HepG2 (cell line): ENCODE measurements around the gene PXMP4. TPM values are rescaled to one million over a fixed set of nuclear protein-coding genes. Genes with fewer than 3 reads are reported as not detected.

Source experiments
- ARID4A ChIP-seq: sonication (generic); formaldehyde crosslinking; IDR thresholded peaks from 2 replicates; pipeline ENCODE4 v1.5.0; 2020; ENCODE audit warnings: mild to moderate bottlenecking, missing genetic modification reagents, borderline replicate concordance
- PCBP2 ChIP-seq: fragments of 200-400 bp; formaldehyde crosslinking; optimal IDR thresholded peaks from 2 replicates; pipeline ENCODE3; 2018; ENCODE audit warnings: low read length, low read depth; ENCODE audit not compliant: poor library complexity, severe bottlenecking
- RXRB ChIP-seq: IDR thresholded peaks from 2 replicates; pipeline ENCODE4 v1.6.1; 2016; ENCODE audit warnings: borderline replicate concordance, missing genetic modification reagents, missing compliant biosample characterization
- TBX3 ChIP-seq: fragments of 450-650 bp; IDR thresholded peaks from 2 replicates; pipeline ENCODE4 v1.6.1; 2017; ENCODE audit warnings: antibody characterized with exemption, mild to moderate bottlenecking, inconsistent platforms, borderline replicate concordance
- TEF ChIP-seq: sonication (generic); formaldehyde crosslinking; IDR thresholded peaks from 2 replicates; pipeline ENCODE4 v1.5.0; 2020; ENCODE audit warnings: missing genetic modification reagents
- ZBTB40 ChIP-seq, 2 experiments: fragments of 450-650 bp in 1 of 2; sonication (generic) in 1 of 2; formaldehyde crosslinking in 1 of 2; IDR thresholded peaks; 2 replicates each; pipeline versions ENCODE4 v1.6.1 to v1.8.0; 2016 to 2022; ENCODE audit warnings: antibody characterized with exemption in 1 of 2, mild to moderate bottlenecking in 1 of 2, missing genetic modification reagents in 1 of 2
- ZBTB42 ChIP-seq: sonication (generic); formaldehyde crosslinking; IDR thresholded peaks from 2 replicates; pipeline ENCODE4 v1.5.0; 2020; ENCODE audit warnings: mild to moderate bottlenecking, missing genetic modification reagents
- ZNF234 ChIP-seq: sonication (generic); formaldehyde crosslinking; conservative IDR thresholded peaks from 2 replicates; pipeline ENCODE4 v1.5.1; 2020; ENCODE audit warnings: mild to moderate bottlenecking, missing genetic modification reagents
- ZNF354B ChIP-seq: sonication (generic); formaldehyde crosslinking; IDR thresholded peaks from 2 replicates; pipeline ENCODE4 v1.8.0; 2022; ENCODE audit warnings: mild to moderate bottlenecking, missing genetic modification reagents
- ZNF644 ChIP-seq: IDR thresholded peaks from 2 replicates; pipeline ENCODE4 v1.6.1; 2016; ENCODE audit warnings: low read depth
- ZNF704 ChIP-seq: sonication (generic); formaldehyde crosslinking; IDR thresholded peaks from 2 replicates; pipeline ENCODE4 v1.8.1; 2023; ENCODE audit warnings: mild to moderate bottlenecking, inconsistent platforms, moderate library complexity, missing genetic modification reagents, borderline replicate concordance
- ZSCAN30 ChIP-seq: sonication (generic); formaldehyde crosslinking; IDR thresholded peaks from 2 replicates; pipeline ENCODE4 v1.5.0; 2020; ENCODE audit warnings: mild to moderate bottlenecking, missing genetic modification reagents
- polyA plus RNA-seq, 8 experiments: library from polyadenylated mRNA; depleted of rRNA in 3 of 8; stranded (reverse) in 7 of 8; unstranded in 1 of 8; fragments of >200 nt; fragmentation: Illumina TruSeq in 4 of 8; extraction: Trizol in 4 of 8; gene quantifications; 2 replicates each; pipeline versions ENCODE4 v1.2.1 to v1.2.3, GENCODE V29; 2011 to 2016; ENCODE audit warnings: low read depth in 4 of 8, missing spikeins in 1 of 8, mixed read lengths in 1 of 8; ENCODE audit not compliant: insufficient read depth in 1 of 8
- total RNA-seq, 5 experiments: library from RNA; depleted of rRNA; stranded (reverse); fragments of >200 nt; fragmentation: Illumina TruSeq; extraction: Trizol; gene quantifications; 2 replicates each; pipeline ENCODE4 v1.2.3, GENCODE V29; 2016; ENCODE audit warnings: low read depth in 1 of 5

PXMP4 gene
- total and polyA plus RNA-seq, 2 of the 13 experiments (the other 11 are each of a cell fraction or from before 2014, with no cell fraction given) = not detected

GRCh38 chr20:33685328-33686099 is 34.6 kb downstream of the PXMP4 start (continued):
- no peak for TF ChIP-seq ZBTB40 (IDR thresholded peaks at IDR 0.05)
- no peak for TF ChIP-seq ZBTB40 (CRISPR knock-in tag; IDR thresholded peaks at IDR 0.05)
- TF ChIP-seq ZNF354B (CRISPR knock-in tag) = no peak
- no peak for TF ChIP-seq ZNF704 (CRISPR knock-in tag)
- TF ChIP-seq ZSCAN30 (CRISPR knock-in tag) = no peak
- TF ChIP-seq ZNF644 (CRISPR knock-in tag) = no peak
- no peak for TF ChIP-seq ZNF234
- no peak for TF ChIP-seq PCBP2
- no peak for TF ChIP-seq TEF
- TF ChIP-seq TBX3 = no peak
- 0 out of 2 replicates have a peak, but pooled peaks have one; percentile 39 for TF ChIP-seq ZBTB42 (CRISPR knock-in tag)
- TF ChIP-seq RXRB = peak; percentile 30; the same call in 1 of the 2 replicates
- peak; percentile 69 for TF ChIP-seq ARID4A (CRISPR knock-in tag)
